ENCODE data around the gene HSP90AA1.

DNA sequence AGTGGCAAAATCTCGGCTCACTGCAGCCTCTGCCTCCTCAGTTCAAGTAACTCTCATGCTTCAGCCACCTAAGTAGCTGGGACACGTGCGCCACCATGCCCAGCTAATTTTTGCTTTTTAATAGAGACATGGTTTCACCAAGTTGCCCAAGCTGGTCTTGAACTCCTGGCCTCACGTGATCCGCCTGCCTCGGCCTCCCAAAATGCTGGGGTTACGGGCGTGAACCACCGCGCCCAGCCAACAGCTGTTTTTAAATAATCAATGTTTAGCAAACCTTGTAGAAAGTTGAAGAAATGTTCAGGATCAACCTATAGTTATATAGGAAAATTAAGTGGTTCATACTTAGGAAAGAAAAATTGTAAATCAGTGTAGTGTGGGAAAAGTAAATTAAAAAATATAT, 6.0 kb upstream of the HSP90AA1 start:
- TF ChIP-seq, protein P1, sequence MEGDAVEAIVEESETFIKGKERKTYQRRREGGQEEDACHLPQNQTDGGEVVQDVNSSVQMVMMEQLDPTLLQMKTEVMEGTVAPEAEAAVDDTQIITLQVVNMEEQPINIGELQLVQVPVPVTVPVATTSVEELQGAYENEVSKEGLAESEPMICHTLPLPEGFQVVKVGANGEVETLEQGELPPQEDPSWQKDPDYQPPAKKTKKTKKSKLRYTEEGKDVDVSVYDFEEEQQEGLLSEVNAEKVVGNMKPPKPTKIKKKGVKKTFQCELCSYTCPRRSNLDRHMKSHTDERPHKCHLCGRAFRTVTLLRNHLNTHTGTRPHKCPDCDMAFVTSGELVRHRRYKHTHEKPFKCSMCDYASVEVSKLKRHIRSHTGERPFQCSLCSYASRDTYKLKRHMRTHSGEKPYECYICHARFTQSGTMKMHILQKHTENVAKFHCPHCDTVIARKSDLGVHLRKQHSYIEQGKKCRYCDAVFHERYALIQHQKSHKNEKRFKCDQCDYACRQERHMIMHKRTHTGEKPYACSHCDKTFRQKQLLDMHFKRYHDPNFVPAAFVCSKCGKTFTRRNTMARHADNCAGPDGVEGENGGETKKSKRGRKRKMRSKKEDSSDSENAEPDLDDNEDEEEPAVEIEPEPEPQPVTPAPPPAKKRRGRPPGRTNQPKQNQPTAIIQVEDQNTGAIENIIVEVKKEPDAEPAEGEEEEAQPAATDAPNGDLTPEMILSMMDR (IDR thresholded peaks at IDR 0.05): no peak
- no peak for TF ChIP-seq POLR2A (IDR thresholded peaks at IDR 0.05)

Data from body of pancreas (tissue), 4 donors.